ENCODE data around the gene ZNF391. TPM values are rescaled to one million over a fixed set of nuclear protein-coding genes. Genes with fewer than 3 reads are reported as not detected.

Gene ZNF391
- total RNA-seq, 1 experiment from 2014 or later = 5.4 TPM

- H2BK120ac ChIP-seq (ENCODE audit: low read depth, low read length, poor library complexity, severe bottlenecking) = no peak overlapping the region
Measured at GRCh38 chr6:27359231-27359630, 29.3 kb upstream of the ZNF391 start.

More at GRCh38 chr6:27359231-27359630, 29.3 kb upstream of the ZNF391 start:
- peaks cover 27% of the 10 kb centered on the region for H3K9me3 ChIP-seq (ENCODE audit: control insufficient read depth, low read depth, low read length)
- H3K14ac ChIP-seq (ENCODE audit: insufficient read depth, low read length) = no peak overlapping the region
- Mint-ChIP-seq H3K4me3 (no peak overlapping the region), H3K9me3 (peaks cover 43 to 45% of the 10 kb centered on the region in 2 experiments), H3K27ac (no peak overlapping the region), H3K4me1 (no peaks in the 10 kb centered on the region), H3K36me3 (ENCODE audit: insufficient read depth in 1 of 3, low read depth in 3 of 3) (peaks cover 21 to 49% (median 28%) of the 10 kb centered on the region in 3 experiments), H3K27me3 (ENCODE audit: low read depth) (no peaks in the 10 kb centered on the region)
- no peak overlapping the region for H4K5ac ChIP-seq (ENCODE audit: insufficient read length, low read depth, low read length)
- no peak overlapping the region for H4K91ac ChIP-seq (ENCODE audit: insufficient read length, low read depth, low read length)
- H2BK20ac ChIP-seq (ENCODE audit: low read depth, low read length, poor library complexity, severe bottlenecking) = no peak overlapping the region
- no peak overlapping the region for H3K27ac ChIP-seq (ENCODE audit: insufficient read length, low read depth, low read length)
- no CpG with 5 or more reads among the region's 1 CpG for WGBS (ENCODE audit: extremely low coverage, insufficient read length, low lambda C conversion rate)
- H4K8ac ChIP-seq (replicated peaks; ENCODE audit: insufficient read length, low read depth, low read length) = no peak overlapping the region
- no peak overlapping the region for H2AK5ac ChIP-seq (ENCODE audit: insufficient read length, low read length)
- no peaks in the 10 kb centered on the region for H3K4me1 ChIP-seq (ENCODE audit: insufficient read depth, low read length)
- no peak overlapping the region for H3K4ac ChIP-seq (ENCODE audit: low read depth, low read length)
- H3T11ph ChIP-seq (ENCODE audit: low read length) = no peak overlapping the region
- H3K79me1 ChIP-seq (ENCODE audit: insufficient read depth, low read depth, low read length, poor library complexity, severe bottlenecking) = no peaks in the 10 kb centered on the region
- no peaks in the 10 kb centered on the region for H3K27me3 ChIP-seq (ENCODE audit: insufficient read depth, low read length)
- no peak for DNase-seq
- H2BK5ac ChIP-seq (ENCODE audit: insufficient read length, low read length) = no peak overlapping the region
- no peaks in the 10 kb centered on the region for H3K79me2 ChIP-seq (ENCODE audit: insufficient read depth, low read length)
- no peaks in the 10 kb centered on the region for H3K23me2 ChIP-seq (ENCODE audit: insufficient read length, low read depth, low read length, poor library complexity, severe bottlenecking)
- H3K9ac ChIP-seq (ENCODE audit: extremely low read depth, insufficient read length, low read length) = no peak overlapping the region
- H2AFZ ChIP-seq (ENCODE audit: low read length) = no peak overlapping the region
- H3K4me2 ChIP-seq (ENCODE audit: insufficient read depth, insufficient read length, low read length) = no peak overlapping the region
- no peak overlapping the region for H2BK12ac ChIP-seq (ENCODE audit: insufficient read length, low read depth, low read length)
- no peak overlapping the region for H3K23ac ChIP-seq (ENCODE audit: insufficient read length, low read depth, low read length)
- no peak for TF ChIP-seq CTCF (conservative IDR thresholded peaks at IDR 0.05)
- H3K56ac ChIP-seq (ENCODE audit: insufficient read length, low read depth, low read length) = no peak overlapping the region
- no peak overlapping the region for H2BK15ac ChIP-seq (ENCODE audit: low read depth, low read length)
- H4K20me1 ChIP-seq (ENCODE audit: control insufficient read depth, insufficient read depth, insufficient read length) = no peaks in the 10 kb centered on the region
- H3K18ac ChIP-seq (ENCODE audit: insufficient read length, low read depth, low read length) = no peak overlapping the region
